ENCODE data around the gene PRKX. TPM values are rescaled to one million over a fixed set of nuclear protein-coding genes. Genes with fewer than 3 reads are reported as not detected.
"Not testable (repeated sequence)": the region's sequence is repeated elsewhere in the genome, so short reads cannot be mapped to it uniquely, and the experiment has no call there.

PRKX gene
- total RNA-seq = 10 to 100 TPM; 80.6 to 98.5 TPM

DNA sequence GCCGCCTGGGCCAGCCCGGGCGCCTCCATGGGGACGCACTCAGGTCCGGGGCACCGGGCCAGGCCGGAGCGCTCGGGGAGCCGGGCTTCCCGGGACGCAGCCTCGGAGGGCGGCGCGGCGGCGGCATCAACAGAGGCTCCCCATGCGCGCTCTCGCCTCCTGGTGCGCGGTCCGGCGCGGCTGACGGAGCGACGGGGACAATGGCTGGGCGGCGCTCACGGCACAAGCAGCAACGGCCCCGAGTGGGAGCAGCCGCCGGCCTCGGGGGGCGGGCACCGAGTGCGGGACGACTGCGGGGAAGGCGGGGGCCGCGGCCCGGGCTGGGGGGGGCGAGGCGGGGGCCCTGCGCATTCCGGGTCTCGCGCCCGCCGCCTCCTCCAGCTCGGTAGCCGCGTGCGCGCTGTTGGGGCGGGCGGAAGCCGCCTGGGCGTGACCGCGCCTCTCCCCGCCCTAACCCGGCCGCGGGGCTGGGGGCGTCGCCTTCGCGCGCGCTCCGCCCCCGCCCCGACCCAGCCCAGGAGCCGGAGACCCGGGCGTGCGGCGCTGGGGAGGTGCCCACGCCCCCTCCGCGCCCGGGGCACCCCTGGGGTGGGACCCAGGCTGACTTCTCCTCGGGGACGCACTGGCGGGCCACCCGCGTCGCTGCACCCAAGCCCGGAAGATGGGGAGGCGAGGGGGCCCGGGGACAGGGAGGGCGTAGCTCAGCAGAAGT is at the start of gene PRKX:
Gene PRKX, minus strand, starts transcription at position 425 of the 712 bp plus-strand sequence. Its CDS starts 396 bp downstream, at position 29.
- Mint-ChIP-seq H3K27ac (no peak within 1 kb of the TSS), H3K4me3 (peak within 1 kb of the TSS; percentile 92 to 95), H3K36me3 (ENCODE audit: insufficient read depth in 2 of 2) (peaks cover 4 to 7% of the 10 kb centered on the region in 2 donors), H3K4me1 (ENCODE audit: low read depth) (peaks cover 22% of the 10 kb centered on the region), H3K27me3 (ENCODE audit: low read depth) (no peaks in the 10 kb centered on the region), H3K9me3 (no peaks in the 10 kb centered on the region)
- peak; percentile 76 to 82 for DNase-seq
- ATAC-seq (replicated peaks in 1 of 2) = peak; percentile 89 to 93

DNA sequence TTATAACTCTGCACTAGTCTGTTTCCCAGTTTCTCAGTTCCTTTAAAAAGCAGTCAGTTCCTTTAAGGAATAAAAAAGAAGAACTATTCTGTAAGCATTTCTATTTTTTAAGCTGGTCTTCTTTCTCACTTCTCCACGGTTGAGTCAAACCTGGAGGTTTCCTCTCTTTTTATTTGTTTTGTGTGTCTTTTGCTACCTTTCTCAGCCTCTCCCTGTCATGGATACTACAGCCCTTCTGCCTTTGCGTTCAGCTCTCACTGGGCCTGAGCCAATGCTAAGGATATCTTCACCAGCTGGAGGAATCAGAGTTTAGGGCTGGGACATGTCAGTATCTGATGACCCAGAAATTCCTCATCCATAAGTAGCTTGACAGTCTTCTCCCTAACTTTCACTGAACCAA is 49.7 kb upstream of the PRKX start:
- ATAC-seq (replicated peaks in 1 of 2) (no peak), DNase-seq (no peak)
- peaks cover 1 to 3% of the 10 kb centered on the region in 2 donors for H3K36me3 Mint-ChIP-seq (ENCODE audit: insufficient read depth in 2 of 2)
- no peaks in the 10 kb centered on the region for H3K4me1 Mint-ChIP-seq (ENCODE audit: low read depth)
- H3K27ac Mint-ChIP-seq = no peak overlapping the region
- H3K27me3 Mint-ChIP-seq (ENCODE audit: low read depth) = peaks cover 13% of the 10 kb centered on the region
- H3K9me3 Mint-ChIP-seq = peaks cover 6% of the 10 kb centered on the region in 2 donors
- H3K4me3 Mint-ChIP-seq = no peak overlapping the region

DNA sequence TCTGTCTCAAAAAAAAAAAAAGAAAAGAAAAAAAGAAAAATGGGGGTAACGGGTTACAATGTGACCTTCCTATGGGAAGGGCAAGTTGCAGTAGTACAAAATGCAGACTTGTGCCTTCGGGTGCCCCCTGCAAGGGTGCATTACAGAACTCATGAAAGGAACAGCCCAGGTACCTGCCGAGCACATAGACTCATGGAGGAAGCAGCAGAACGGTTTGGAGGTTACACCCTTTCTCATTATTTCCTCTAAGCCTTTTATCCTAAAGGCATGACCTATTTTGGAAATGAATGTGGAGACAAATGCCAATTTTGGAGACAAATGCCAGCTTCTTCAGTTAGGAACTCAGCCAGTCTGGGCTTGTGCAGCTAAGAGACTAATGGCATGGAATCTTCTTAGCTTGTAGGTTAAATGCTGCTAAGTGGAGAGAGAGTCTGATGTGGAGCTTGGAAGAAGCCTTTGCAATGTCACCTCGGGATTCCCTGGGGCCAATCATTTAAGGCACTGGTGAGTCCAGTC is 44.1 kb upstream of the PRKX start:
- H3K9me3 Mint-ChIP-seq = no peaks in the 10 kb centered on the region
- H3K4me1 Mint-ChIP-seq (ENCODE audit: low read depth) = no peaks in the 10 kb centered on the region
- peaks cover 7% of the 10 kb centered on the region for H3K27me3 Mint-ChIP-seq (ENCODE audit: low read depth)
- no peak overlapping the region for H3K4me3 Mint-ChIP-seq
- no peaks in the 10 kb centered on the region for H3K36me3 Mint-ChIP-seq (ENCODE audit: insufficient read depth in 2 of 2)
- no peak overlapping the region for H3K27ac Mint-ChIP-seq
- DNase-seq = no peak
- ATAC-seq (replicated peaks in 1 of 2) = no peak

DNA sequence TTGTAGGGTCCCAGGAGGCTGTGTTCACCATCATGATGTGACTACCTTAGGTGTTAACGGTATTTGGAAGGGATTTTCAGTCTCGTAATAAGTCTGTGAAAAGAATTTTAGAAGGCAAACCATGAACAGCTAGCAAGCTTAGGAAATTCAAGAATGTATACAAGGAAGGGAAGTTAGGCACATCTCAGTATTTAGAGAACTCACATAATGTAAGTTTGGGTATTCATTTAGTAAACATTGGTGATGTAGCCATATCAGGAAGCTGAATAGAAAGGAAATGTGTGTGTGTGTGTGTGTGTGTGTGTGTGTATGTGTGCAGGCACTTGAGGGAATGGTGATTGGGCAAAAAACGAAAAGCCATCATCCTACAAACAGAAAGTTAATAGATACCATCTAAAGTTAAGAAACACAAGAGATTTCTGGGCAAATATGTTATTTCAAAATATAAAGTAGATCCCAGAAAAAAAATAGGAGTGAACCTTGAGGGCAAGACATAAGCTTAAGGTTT is 34.7 kb upstream of the PRKX start:
- peaks cover 0 to 2% of the 10 kb centered on the region in 2 donors for H3K9me3 Mint-ChIP-seq
- H3K4me3 Mint-ChIP-seq = peak overlapping the region in 1 of 2 donors; percentile 9
- no peaks in the 10 kb centered on the region for H3K36me3 Mint-ChIP-seq (ENCODE audit: insufficient read depth in 2 of 2)
- ATAC-seq (replicated peaks in 1 of 2) (no peak), DNase-seq (no peak)
- H3K27me3 Mint-ChIP-seq (ENCODE audit: low read depth) = peaks cover 3% of the 10 kb centered on the region
- peaks cover 29% of the 10 kb centered on the region for H3K4me1 Mint-ChIP-seq (ENCODE audit: low read depth)
- H3K27ac Mint-ChIP-seq = no peak overlapping the region

DNA sequence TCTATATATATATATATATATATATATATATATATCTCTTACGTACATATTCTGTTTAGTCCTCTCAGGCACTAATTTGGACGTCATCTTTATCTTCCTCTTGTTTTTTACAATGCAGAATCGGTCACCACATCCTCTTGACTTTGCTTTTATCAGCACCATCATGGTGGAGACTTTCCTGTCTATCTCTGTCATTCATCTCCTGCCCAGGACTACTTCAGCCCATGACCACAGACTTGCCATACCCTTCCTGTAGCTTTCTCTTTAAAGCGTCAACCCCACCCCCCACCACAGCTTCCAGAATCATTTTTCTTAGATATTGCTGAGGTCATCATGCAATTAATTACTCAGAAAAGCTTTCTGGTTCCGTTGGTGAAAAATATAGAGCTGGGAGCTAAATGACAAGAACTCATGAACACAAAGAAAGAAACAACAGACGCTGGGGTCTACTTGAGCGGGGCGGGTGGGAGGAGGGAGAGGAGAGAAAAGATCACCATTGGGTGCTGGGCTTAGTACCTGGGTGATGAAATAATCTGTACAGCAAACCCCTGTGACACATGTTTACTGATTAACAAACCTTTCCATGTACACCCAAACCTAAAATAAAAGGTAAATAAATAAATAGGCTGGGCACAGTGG is 30.5 kb upstream of the PRKX start:
- Mint-ChIP-seq H3K27ac (peak overlapping the region; percentile 77), H3K36me3 (ENCODE audit: insufficient read depth in 2 of 2) (peaks cover 4 to 5% of the 10 kb centered on the region in 2 donors), H3K4me3 (peak overlapping the region; percentile 62 to 66), H3K27me3 (ENCODE audit: low read depth) (no peaks in the 10 kb centered on the region), H3K9me3 (peaks cover 3% of the 10 kb centered on the region in 2 donors), H3K4me1 (ENCODE audit: low read depth) (peaks cover 32% of the 10 kb centered on the region)
- ATAC-seq (replicated peaks in 1 of 2) (peak; percentile 89 to 94), DNase-seq (peak; percentile 38 to 52)

DNA sequence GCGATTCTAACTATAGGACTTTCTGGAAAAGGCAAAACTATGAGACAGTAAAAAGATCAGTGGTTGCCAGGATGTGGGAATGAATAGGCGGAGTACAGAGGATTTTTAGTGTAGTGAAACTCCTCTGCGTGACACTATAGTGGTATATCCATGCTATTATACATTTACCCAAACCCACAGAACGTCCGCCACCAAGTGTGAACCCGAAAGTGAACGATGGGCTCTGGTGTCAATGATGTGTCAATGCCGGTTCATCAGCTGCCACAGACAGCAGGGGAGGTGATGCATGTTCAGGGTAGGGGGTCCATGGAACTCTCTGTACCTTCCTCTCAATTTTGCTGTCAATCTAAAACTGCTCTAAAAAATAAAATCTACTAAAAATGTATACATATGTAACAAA is 27.5 kb upstream of the PRKX start:
- not testable (repeated sequence) for H3K27me3 Mint-ChIP-seq (ENCODE audit: low read depth); H3K4me3 Mint-ChIP-seq; H3K27ac Mint-ChIP-seq; H3K9me3 Mint-ChIP-seq; ATAC-seq (replicated peaks in 1 of 2); H3K36me3 Mint-ChIP-seq (ENCODE audit: insufficient read depth in 2 of 2)
- peaks cover 31% of the 10 kb centered on the region for H3K4me1 Mint-ChIP-seq (ENCODE audit: low read depth)
- DNase-seq = peak in 1 of 2 donors; percentile 12

DNA sequence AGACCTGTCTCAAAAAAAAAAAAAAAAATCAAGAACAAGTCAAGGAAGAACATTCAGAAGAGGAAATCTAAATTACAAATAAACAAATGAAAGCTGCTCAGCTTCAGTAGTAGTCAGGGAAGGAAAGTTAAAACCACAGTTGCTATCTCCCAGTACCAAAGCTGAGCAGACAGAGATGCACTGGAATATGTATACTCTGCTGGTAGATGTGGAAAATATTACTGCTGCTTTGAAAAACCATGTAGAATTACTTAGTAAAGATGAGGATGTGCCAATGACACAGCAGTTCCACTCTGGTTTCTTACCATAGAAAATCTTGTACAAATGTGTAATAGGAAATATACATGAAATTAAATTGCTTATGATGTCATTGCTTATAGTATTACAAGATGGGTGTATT is 25.1 kb upstream of the PRKX start:
- Mint-ChIP-seq H3K4me1 (ENCODE audit: low read depth) (peaks cover 18% of the 10 kb centered on the region), H3K9me3 (peaks cover 5 to 7% of the 10 kb centered on the region in 2 donors), H3K4me3 (peak overlapping the region; percentile 7 to 71), H3K27me3 (ENCODE audit: low read depth) (no peaks in the 10 kb centered on the region), H3K36me3 (ENCODE audit: insufficient read depth in 2 of 2) (peaks cover 10% of the 10 kb centered on the region in 2 donors), H3K27ac (peak overlapping the region; percentile 99)
- ATAC-seq (replicated peaks in 1 of 2) (peak; percentile 85 to 86), DNase-seq (peak in 1 of 2 donors; percentile 5)

DNA sequence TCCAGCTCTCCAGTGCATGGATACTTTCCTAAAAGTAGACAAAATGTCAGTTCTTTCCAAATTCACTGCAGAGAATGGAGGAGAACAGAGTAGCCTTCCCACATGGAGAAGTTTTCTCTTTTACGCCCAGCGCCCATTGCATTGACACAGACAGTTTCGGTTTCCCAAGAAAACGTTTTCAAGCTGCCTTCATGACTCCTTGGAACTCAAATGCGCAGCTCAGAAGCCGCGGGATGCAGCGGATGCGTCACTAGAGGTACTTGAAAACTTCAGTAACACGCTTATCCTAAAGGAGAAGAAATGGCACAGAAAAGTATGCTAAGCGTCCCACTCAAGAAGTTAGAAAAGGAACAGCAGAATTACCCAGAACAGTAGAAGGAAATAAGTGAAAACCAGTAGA is 23.1 kb upstream of the PRKX start:
- ATAC-seq (replicated peaks in 1 of 2); H3K9me3 Mint-ChIP-seq; H3K4me3 Mint-ChIP-seq; H3K27me3 Mint-ChIP-seq (ENCODE audit: low read depth); H3K27ac Mint-ChIP-seq; DNase-seq; H3K36me3 Mint-ChIP-seq (ENCODE audit: insufficient read depth in 2 of 2): not testable (repeated sequence)
- peaks cover 17% of the 10 kb centered on the region for H3K4me1 Mint-ChIP-seq (ENCODE audit: low read depth)

DNA sequence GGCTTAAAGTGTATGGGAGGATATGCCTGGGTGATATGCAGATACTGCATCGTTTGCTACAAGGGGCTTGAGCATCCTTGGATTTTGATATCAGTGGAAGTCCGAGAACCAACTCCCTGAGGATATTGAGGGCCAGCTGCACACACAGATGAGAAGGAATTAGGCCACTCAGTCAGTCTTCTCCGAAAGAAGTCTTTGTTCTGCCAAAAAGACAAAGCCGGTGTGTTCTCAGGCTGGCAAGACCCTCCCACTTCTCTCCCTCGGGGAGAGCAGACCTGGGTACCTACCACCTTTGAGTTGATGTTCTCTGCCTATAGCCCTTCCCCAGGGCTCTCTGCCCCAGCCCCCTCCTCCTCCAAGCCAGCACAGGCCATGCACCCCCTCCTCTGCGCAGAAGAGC is 22.4 kb upstream of the PRKX start:
- not testable (repeated sequence) for H3K27ac Mint-ChIP-seq; H3K36me3 Mint-ChIP-seq (ENCODE audit: insufficient read depth in 2 of 2); ATAC-seq (replicated peaks in 1 of 2); H3K9me3 Mint-ChIP-seq; H3K4me3 Mint-ChIP-seq; DNase-seq; H3K27me3 Mint-ChIP-seq (ENCODE audit: low read depth)
- H3K4me1 Mint-ChIP-seq (ENCODE audit: low read depth) = peaks cover 17% of the 10 kb centered on the region

DNA sequence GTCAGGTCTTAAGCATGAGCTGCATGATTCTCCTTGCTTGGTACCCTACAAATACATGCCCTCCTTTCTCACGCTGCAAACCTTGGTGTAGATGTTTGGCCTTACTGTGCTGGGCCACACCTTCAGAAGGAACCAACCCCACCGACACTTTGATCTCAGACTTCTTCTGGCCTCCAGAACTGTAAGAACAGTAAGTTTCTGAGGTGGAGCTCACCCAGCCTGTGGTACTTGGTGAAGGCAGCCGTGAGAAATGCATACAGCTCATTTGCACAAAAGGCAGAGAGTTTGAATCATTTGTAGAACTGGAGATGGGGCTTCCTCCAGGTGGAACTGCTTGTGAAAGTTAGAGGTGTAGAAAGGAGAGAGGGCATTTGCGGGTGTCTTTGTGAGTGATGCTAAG is 21.0 kb upstream of the PRKX start:
- H3K36me3 Mint-ChIP-seq (ENCODE audit: insufficient read depth in 2 of 2); H3K27me3 Mint-ChIP-seq (ENCODE audit: low read depth); H3K27ac Mint-ChIP-seq; H3K9me3 Mint-ChIP-seq: not testable (repeated sequence)
- Mint-ChIP-seq H3K4me3 (peak overlapping the region in 1 of 2 donors; percentile 21), H3K4me1 (ENCODE audit: low read depth) (peaks cover 17% of the 10 kb centered on the region)
- peak in 1 of 2 donors; percentile 24 for DNase-seq
- peak in 1 of 2 donors; percentile 76 for ATAC-seq (replicated peaks in 1 of 2)

DNA sequence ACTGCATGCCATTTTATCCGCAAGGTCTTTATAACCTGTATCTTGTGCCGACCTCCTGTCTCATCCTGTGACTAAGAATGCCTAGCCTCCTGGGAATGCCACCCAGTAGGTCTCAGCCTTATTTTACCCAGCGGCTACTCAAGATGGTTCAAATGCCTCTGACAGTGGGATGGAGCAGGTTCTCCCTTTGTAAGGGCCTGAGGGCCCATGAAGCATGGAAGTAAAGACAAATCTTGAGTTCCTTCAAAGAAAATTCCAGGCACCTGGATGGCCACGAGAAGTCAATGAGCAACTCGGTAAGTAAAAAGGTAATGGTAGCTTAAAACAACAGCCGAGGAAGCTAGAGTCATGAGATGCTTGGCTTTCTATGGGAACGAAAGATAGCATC is 19.6 kb upstream of the PRKX start:
- H3K9me3 Mint-ChIP-seq = no peaks in the 10 kb centered on the region
- no peak for ATAC-seq (replicated peaks in 1 of 2)
- peaks cover 6% of the 10 kb centered on the region for H3K4me1 Mint-ChIP-seq (ENCODE audit: low read depth)
- H3K4me3 Mint-ChIP-seq = no peak overlapping the region
- H3K27ac Mint-ChIP-seq = no peak overlapping the region
- no peaks in the 10 kb centered on the region for H3K27me3 Mint-ChIP-seq (ENCODE audit: low read depth)
- no peaks in the 10 kb centered on the region for H3K36me3 Mint-ChIP-seq (ENCODE audit: insufficient read depth in 2 of 2)
- no peak for DNase-seq

DNA sequence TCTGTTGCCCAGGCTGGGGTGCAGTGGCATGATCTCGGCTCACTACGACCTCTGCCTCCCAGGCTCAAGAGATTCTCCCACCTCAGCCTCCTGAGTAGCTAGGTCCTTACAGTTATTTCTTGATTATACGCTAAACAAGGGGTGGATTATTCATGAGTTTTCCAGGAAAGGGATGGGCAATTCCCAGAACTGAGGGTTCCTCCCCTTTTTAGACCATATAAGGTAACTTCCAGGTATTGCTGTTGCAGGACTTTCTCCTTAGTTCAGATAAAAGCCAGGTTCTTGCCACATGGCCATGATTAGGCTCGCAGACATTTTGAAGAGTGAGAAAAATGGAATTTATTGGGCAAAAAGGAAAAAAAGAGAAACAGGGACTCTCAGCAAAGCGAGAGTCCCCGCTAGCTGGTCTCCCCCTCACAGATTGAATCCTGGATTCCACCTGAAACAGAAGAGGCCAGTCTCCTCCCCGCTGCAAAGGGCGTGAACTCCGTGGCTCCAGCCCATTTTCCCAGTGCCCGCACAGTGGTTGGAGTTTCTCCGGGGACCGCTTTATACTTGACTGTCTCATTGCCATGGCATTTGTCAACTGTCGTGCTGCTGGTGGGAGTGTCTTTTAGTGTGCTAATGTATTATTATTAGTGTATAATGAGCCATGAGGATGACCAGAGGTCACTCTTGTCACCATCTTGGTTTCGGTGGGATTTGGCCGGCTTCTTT is 19.0 kb upstream of the PRKX start:
- H3K27me3 Mint-ChIP-seq (ENCODE audit: low read depth); DNase-seq; H3K4me1 Mint-ChIP-seq (ENCODE audit: low read depth); H3K9me3 Mint-ChIP-seq; H3K4me3 Mint-ChIP-seq; ATAC-seq (replicated peaks in 1 of 2); H3K36me3 Mint-ChIP-seq (ENCODE audit: insufficient read depth in 2 of 2); H3K27ac Mint-ChIP-seq: not testable (repeated sequence)

DNA sequence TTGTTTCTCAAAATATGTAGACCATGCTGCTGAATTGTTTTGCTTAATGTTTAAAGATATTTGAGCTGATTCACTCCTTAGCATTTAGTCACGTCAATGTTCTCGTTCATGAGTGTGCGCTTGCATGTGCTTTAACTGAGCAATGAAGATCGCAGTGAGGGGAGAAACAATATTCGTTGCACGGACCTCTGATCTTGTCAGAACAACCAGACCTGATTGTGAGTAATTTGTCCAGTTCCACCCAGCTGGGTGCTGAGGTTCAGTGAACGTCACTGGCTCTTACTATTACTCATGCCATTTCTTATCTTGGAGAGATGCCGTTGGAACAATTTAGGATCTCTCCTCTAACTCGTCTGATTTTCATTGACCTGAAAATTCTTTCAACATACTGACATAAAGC is 15.0 kb upstream of the PRKX start:
- Mint-ChIP-seq H3K9me3 (no peaks in the 10 kb centered on the region), H3K4me1 (ENCODE audit: low read depth) (no peaks in the 10 kb centered on the region), H3K27me3 (ENCODE audit: low read depth) (no peaks in the 10 kb centered on the region), H3K4me3 (no peak overlapping the region), H3K36me3 (ENCODE audit: insufficient read depth in 2 of 2) (no peaks in the 10 kb centered on the region), H3K27ac (no peak overlapping the region)
- ATAC-seq (replicated peaks in 1 of 2) = no peak
- DNase-seq = no peak

Data from activated T-cell treated with anti-CD3 and anti-CD28 coated beads, Interleukin-2, amount 50 U/mL, for 72 hours (primary cell).